ENCODE data around the gene HLTF. TPM values are rescaled to one million over a fixed set of nuclear protein-coding genes. Genes with fewer than 3 reads are reported as not detected.

Gene HLTF
- total RNA-seq, 2 donors from 2014 or later, result 27.5 to 33.6 TPM

DNA sequence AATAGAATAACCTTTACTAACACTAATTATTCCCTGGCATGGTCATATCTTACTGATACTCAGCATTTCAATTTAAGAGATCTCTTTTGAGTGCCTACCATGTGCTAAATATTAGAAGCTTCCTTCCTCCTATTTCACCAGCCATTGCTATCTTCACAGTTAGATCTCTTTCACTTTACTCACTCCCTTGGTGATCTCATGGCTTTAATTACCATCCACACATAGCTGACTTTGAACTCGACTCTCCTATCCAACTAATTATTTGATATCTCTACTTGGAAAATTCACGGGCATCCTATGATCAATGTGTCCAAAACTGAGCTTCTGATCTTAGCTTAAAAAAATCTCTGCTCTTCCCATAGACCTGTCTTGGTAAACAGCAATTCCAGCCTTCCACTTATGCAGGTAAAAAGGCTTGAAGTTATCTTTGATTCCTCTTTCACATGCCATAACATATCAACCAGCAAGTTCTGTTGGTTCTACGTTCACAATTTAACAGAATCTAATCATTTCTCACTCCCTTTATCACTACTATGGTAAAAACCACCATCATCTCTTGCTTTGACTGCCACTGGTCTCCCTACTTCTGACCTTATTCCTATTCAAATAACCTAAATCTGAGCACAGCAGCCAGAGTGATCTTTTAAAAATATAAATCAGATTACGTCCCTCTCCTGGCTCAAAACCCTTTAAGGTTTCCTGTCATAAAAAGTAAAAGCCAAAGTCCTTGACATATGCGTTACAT is 41.8 kb downstream of the HLTF start:
- H3K9me3 ChIP-seq, result no peaks in the 10 kb centered on the region
- H3K4me3 ChIP-seq, result no peak overlapping the region
- peaks cover 4 to 6% of the 10 kb centered on the region in 2 donors for H3K4me1 ChIP-seq (ENCODE audit: control insufficient read depth in 1 of 2, low read depth in 2 of 2)
- ATAC-seq (ENCODE audit: insufficient number of reproducible peaks, low FRiP score, low read depth), result no peak
- TF ChIP-seq, protein P1, sequence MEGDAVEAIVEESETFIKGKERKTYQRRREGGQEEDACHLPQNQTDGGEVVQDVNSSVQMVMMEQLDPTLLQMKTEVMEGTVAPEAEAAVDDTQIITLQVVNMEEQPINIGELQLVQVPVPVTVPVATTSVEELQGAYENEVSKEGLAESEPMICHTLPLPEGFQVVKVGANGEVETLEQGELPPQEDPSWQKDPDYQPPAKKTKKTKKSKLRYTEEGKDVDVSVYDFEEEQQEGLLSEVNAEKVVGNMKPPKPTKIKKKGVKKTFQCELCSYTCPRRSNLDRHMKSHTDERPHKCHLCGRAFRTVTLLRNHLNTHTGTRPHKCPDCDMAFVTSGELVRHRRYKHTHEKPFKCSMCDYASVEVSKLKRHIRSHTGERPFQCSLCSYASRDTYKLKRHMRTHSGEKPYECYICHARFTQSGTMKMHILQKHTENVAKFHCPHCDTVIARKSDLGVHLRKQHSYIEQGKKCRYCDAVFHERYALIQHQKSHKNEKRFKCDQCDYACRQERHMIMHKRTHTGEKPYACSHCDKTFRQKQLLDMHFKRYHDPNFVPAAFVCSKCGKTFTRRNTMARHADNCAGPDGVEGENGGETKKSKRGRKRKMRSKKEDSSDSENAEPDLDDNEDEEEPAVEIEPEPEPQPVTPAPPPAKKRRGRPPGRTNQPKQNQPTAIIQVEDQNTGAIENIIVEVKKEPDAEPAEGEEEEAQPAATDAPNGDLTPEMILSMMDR (IDR thresholded peaks at IDR 0.05), result no peak
- H3K36me3 ChIP-seq, result no peaks in the 10 kb centered on the region
- H3K27ac ChIP-seq, result no peak overlapping the region
- no peaks in the 10 kb centered on the region for H3K27me3 ChIP-seq (replicated peaks; ENCODE audit: insufficient read depth)
- DNase-seq (ENCODE audit: low spot score), result no peak

DNA sequence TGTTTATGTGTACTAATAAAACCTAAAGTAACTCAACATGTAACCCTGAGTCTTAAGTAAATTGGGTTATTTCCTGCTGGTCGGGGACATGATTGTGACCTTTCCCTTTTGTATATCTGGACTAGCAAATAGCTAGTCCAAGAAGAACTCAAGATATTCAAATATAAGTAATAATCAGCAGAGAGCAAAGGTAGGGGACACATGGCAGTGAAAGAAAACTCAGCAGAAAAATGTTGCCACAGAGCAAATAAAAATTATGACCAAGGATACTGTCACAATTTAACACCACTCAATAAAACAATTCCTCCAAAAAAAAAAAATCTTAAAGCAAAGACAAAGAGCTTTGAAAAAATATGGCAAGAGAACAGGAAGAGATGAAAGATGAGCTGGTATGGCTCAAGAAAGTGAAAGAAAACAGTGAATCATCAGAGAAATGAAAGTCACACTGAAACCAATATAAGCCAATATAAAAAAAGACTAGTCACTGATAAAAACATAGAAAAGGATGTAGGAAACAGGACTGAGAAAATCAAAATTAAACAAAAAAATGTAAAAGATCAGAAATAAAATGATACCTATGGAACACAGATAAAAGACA is 43.4 kb downstream of the HLTF start:
- Histone ChIP-seq H3K4me1 (ENCODE audit: control insufficient read depth in 1 of 2, low read depth in 2 of 2) (peaks cover 4 to 6% of the 10 kb centered on the region in 2 donors), H3K27me3 (replicated peaks; ENCODE audit: insufficient read depth) (no peaks in the 10 kb centered on the region), H3K4me3 (no peak overlapping the region), H3K9me3 (no peaks in the 10 kb centered on the region), H3K36me3 (peaks cover 2% of the 10 kb centered on the region), H3K27ac (no peak overlapping the region)
- TF ChIP-seq, protein P1 (IDR thresholded peaks at IDR 0.05), result no peak
- ATAC-seq (ENCODE audit: insufficient number of reproducible peaks, low FRiP score, low read depth) (no peak), DNase-seq (ENCODE audit: low spot score) (no peak)

DNA sequence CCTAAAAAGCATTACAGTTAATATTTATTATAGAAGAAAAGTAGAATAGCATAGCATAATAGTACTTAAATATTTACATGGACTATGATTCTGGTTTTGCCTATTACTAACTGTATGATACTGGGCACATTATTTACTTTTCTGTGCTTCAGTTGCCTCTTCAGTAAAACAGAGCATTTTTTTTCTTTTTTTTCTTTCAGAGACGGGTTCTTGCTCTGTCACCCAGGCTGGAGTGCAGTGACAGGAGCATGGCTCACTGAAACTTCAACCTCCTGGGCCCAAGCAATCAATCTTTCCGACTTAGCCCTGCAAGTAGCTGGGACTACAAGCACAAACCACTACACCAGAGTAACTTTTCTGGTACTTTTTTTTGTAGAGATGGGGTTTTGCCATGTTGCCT is 48.0 kb downstream of the HLTF start:
- H3K27me3 ChIP-seq (replicated peaks; ENCODE audit: insufficient read depth), result no peaks in the 10 kb centered on the region
- peaks cover 5% of the 10 kb centered on the region for H3K36me3 ChIP-seq
- ATAC-seq (ENCODE audit: insufficient number of reproducible peaks, low FRiP score, low read depth) (no peak), DNase-seq (ENCODE audit: low spot score) (no peak)
- H3K27ac ChIP-seq, result no peak overlapping the region
- peaks cover 0 to 6% of the 10 kb centered on the region in 2 donors for H3K4me1 ChIP-seq (ENCODE audit: control insufficient read depth in 1 of 2, low read depth in 2 of 2)
- no peaks in the 10 kb centered on the region for H3K9me3 ChIP-seq
- TF ChIP-seq, protein P1 (IDR thresholded peaks at IDR 0.05), result no peak
- H3K4me3 ChIP-seq, result no peak overlapping the region

- DNase-seq (ENCODE audit: low spot score) (no peak), ATAC-seq (ENCODE audit: insufficient number of reproducible peaks, low FRiP score, low read depth) (no peak)
- Histone ChIP-seq H3K27ac (no peak overlapping the region), H3K4me3 (no peak overlapping the region), H3K36me3 (peaks cover 5% of the 10 kb centered on the region), H3K27me3 (replicated peaks; ENCODE audit: insufficient read depth) (no peaks in the 10 kb centered on the region), H3K9me3 (no peaks in the 10 kb centered on the region), H3K4me1 (ENCODE audit: control insufficient read depth in 1 of 2, low read depth in 2 of 2) (peaks cover 0 to 1% of the 10 kb centered on the region in 2 donors)
- TF ChIP-seq, protein P1 (IDR thresholded peaks at IDR 0.05), result no peak
Measured at GRCh38 chr3:149037684-149038083, 48.6 kb downstream of the HLTF start.

GRCh38 chr3:149031096-149031495 is 55.2 kb downstream of the HLTF start:
- DNase-seq (ENCODE audit: low spot score) (no peak), ATAC-seq (ENCODE audit: insufficient number of reproducible peaks, low FRiP score, low read depth) (no peak)
- TF ChIP-seq, protein P1 (IDR thresholded peaks at IDR 0.05), result no peak
- Histone ChIP-seq H3K4me1 (ENCODE audit: control insufficient read depth in 1 of 2, low read depth in 2 of 2) (peaks cover 0 to 13% of the 10 kb centered on the region in 2 donors), H3K36me3 (peaks cover 6% of the 10 kb centered on the region), H3K9me3 (no peaks in the 10 kb centered on the region), H3K27me3 (replicated peaks; ENCODE audit: insufficient read depth) (no peaks in the 10 kb centered on the region), H3K27ac (no peak overlapping the region), H3K4me3 (no peak overlapping the region)

All from thoracic aorta (tissue), 2 donors.